T-cell (primary cell): Measurements from ENCODE around the gene PLXND1. TPM values are rescaled to one million over a fixed set of nuclear protein-coding genes. Genes with fewer than 3 reads are reported as not detected.

ENCODE experiments used
- ATAC-seq, 4 experiments: fragments of 200-7000 bp in 3 of 4; fragments of 150-1000 bp in 1 of 4; cut with Tn5 transposase; replicated peaks in 1 of 4; 1 replicate in 3 of 4; 2 replicates in 1 of 4; pipeline ENCODE4 v1.10.0; 2021; ENCODE audit warnings: moderate library complexity in 3 of 4, mild to moderate bottlenecking in 2 of 4, moderate number of reproducible peaks in 1 of 4
- CTCF ChIA-PET, 2 donors: fragments of 300-600 bp; sonication (Branson Sonifier 250); formaldehyde crosslinking; loops; one replicate each; lab custom pipeline; 2022; ENCODE audit warnings: antibody characterized with exemption in 2 of 2; lab: Charles Lee
- POLR2A ChIA-PET, 2 donors: fragments of 300-600 bp; sonication (Branson Sonifier 250); formaldehyde crosslinking; loops; one replicate each; lab custom pipeline; 2022; ENCODE audit warnings: antibody characterized with exemption in 2 of 2; lab: Charles Lee
- DNase-seq, 35 experiments: peaks; one replicate each; pipeline versions ENCODE4 v3.0.0 to v3.0.0-alpha.2; 2013 to 2023
- H3K27ac ChIP-seq: one replicate; pipeline ENCODE4 v1.5.1; 2013; ENCODE audit warnings: low read length
- H3K27me3 ChIP-seq, 2 experiments: replicated peaks in 1 of 2; 1 replicate in 1 of 2; 2 replicates in 1 of 2; pipeline versions ENCODE4 v1.6.1 to v1.7.0; 2013; ENCODE audit warnings: low read length in 1 of 2, mixed read lengths in 1 of 2; ENCODE audit not compliant: control insufficient read depth in 2 of 2, insufficient read depth in 2 of 2; ENCODE audit errors: extremely low read depth in 1 of 2
- H3K36me3 ChIP-seq, 2 donors: 1 replicate in 1 of 2; 2 replicates in 1 of 2; pipeline versions ENCODE4 v1.6.1 to v1.7.0; 2013; ENCODE audit warnings: low read length in 1 of 2; ENCODE audit not compliant: control insufficient read depth in 2 of 2, insufficient read depth in 1 of 2; ENCODE audit errors: extremely low read depth in 1 of 2
- H3K4me1 ChIP-seq, 2 experiments: 1 replicate in 1 of 2; 2 replicates in 1 of 2; pipeline versions ENCODE4 v1.6.1 to v1.7.0; 2013; ENCODE audit warnings: low read length in 2 of 2, mixed read lengths in 1 of 2; ENCODE audit not compliant: insufficient read depth in 2 of 2, control insufficient read depth in 1 of 2; ENCODE audit errors: extremely low read depth in 1 of 2
- H3K4me3 ChIP-seq, 2 donors: 1 replicate in 1 of 2; 2 replicates in 1 of 2; pipeline versions ENCODE4 v1.5.1 to v1.7.0; 2013; ENCODE audit warnings: mild to moderate bottlenecking in 2 of 2, low read length in 1 of 2, moderate library complexity in 1 of 2; ENCODE audit not compliant: control insufficient read depth in 1 of 2; ENCODE audit errors: extremely low read depth in 1 of 2
- H3K9me3 ChIP-seq: 2 replicates; pipeline ENCODE4 v1.7.0; 2013
- H3K27ac Mint-ChIP-seq, 2 donors: one replicate each; pipeline ENCODE4 v1.8.0; 2020 to 2021; ENCODE audit warnings: mild to moderate bottlenecking in 2 of 2, mixed read lengths in 2 of 2
- H3K27me3 Mint-ChIP-seq, 2 donors: one replicate each; pipeline ENCODE4 v1.8.0; 2021 to 2022; ENCODE audit warnings: mixed read lengths in 2 of 2
- H3K36me3 Mint-ChIP-seq: one replicate; pipeline ENCODE4 v1.8.0; 2021; ENCODE audit warnings: mixed read lengths
- H3K4me1 Mint-ChIP-seq, 3 donors: one replicate each; pipeline ENCODE4 v1.8.0; 2020 to 2022; ENCODE audit warnings: mixed read lengths in 3 of 3, mild to moderate bottlenecking in 1 of 3
- H3K4me3 Mint-ChIP-seq, 3 donors: one replicate each; pipeline ENCODE4 v1.8.0; 2020 to 2022; ENCODE audit warnings: mild to moderate bottlenecking in 3 of 3, mixed read lengths in 3 of 3, moderate library complexity in 3 of 3
- H3K9me3 Mint-ChIP-seq, 3 donors: one replicate each; pipeline ENCODE4 v1.8.0; 2020 to 2022; ENCODE audit warnings: mixed read lengths in 3 of 3
- WGBS: methylation state at CpG from one replicate; pipeline ENCODE4 v1.1.5; 2013; ENCODE audit warnings: missing lambda C conversion rate; ENCODE audit not compliant: insufficient coverage; 5-methylcytosine and 5-hydroxymethylcytosine counted together
- total RNA-seq, 35 experiments: library from RNA in 6 of 35; stranded (reverse) in 6 of 35; fragments of 120-200 nt in 1 of 35; gene quantifications; one replicate each; pipeline versions ENCODE4 v1.2.1 to v1.2.4 and lab custom pipeline; 2013 to 2026

Gene PLXND1
- total RNA-seq, 5 donors from 2014 or later (not counting 1 experiment from before 2014, with no cell fraction given), result 13.6 to 53.3 (median 44.9) TPM

DNA sequence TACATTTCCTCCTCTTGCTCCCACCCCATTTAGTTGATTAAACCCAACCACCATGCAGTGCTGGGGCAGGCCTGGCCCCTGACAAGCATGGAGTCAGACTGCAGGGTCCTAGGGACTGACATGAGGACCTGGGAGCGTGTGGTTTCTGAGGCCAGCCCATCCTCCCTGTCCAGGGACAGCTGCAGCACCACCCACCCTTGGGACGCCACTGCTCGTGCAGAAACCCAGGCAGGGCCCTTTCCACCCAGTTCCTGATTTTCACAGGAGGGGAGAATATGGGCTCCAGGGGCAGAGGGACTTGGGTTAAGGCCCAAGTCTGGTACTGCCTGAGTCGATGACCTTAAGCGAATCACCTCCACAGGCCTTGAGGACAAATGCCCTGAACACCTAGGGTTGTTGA is 23.7 kb downstream of the PLXND1 start:
- no peaks in the 10 kb centered on the region for H3K9me3 ChIP-seq
- peaks cover 5 to 20% (median 10%) of the 10 kb centered on the region in 3 donors for H3K4me1 Mint-ChIP-seq
- H3K4me3 ChIP-seq, result no peak overlapping the region
- ATAC-seq, result no peak
- POLR2A ChIA-PET, result no interaction called here
- no peaks in the 10 kb centered on the region for H3K36me3 Mint-ChIP-seq
- WGBS, result 94% methylated on average over 3 of the region's 5 CpGs
- no peak for DNase-seq
- peak overlapping the region in 1 of 2 donors; percentile 39 for H3K27ac Mint-ChIP-seq
- peaks cover 2 to 5% of the 10 kb centered on the region in 2 donors for H3K36me3 ChIP-seq
- no peaks in the 10 kb centered on the region for H3K9me3 Mint-ChIP-seq
- H3K4me1 ChIP-seq, result peaks cover under 1 to 25% of the 10 kb centered on the region in 2 experiments
- no peak overlapping the region for H3K27ac ChIP-seq
- H3K27me3 Mint-ChIP-seq, result no peaks in the 10 kb centered on the region
- H3K27me3 ChIP-seq, result peaks cover 0 to 2% of the 10 kb centered on the region in 2 experiments
- CTCF ChIA-PET, result no interaction called here
- no peak overlapping the region for H3K4me3 Mint-ChIP-seq

DNA sequence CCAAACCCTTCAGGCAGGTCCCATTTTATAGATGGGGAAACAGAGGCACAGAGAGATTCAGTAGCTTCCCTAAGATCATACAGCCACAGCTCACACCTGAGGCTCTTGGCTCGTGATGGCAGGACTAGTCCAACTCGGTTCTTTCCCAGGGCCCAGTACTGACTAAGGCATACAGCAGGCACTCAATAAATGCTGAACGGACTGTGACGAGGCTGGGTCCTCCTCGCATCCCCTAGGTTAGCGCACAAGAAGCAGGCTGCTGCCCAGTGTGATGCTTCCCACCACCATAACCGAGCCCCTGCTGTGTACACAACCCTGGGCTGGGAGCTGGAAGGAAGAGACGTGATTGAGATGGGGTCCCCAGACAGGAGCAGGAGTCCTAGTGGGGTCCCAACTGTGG is 24.9 kb downstream of the PLXND1 start:
- no peak overlapping the region for H3K27ac ChIP-seq
- H3K36me3 ChIP-seq, result peaks cover 2 to 5% of the 10 kb centered on the region in 2 donors
- ChIA-PET POLR2A (no interaction called here), CTCF (no interaction called here)
- WGBS, result 89% methylated on average over 7 of the region's 8 CpGs
- H3K27me3 ChIP-seq, result peaks cover 0 to 2% of the 10 kb centered on the region in 2 experiments
- H3K36me3 Mint-ChIP-seq, result no peaks in the 10 kb centered on the region
- peak overlapping the region in 1 of 2 donors; percentile 41 for H3K27ac Mint-ChIP-seq
- H3K4me1 ChIP-seq, result peaks cover 8 to 37% of the 10 kb centered on the region in 2 experiments
- peaks cover 8 to 30% (median 19%) of the 10 kb centered on the region in 3 donors for H3K4me1 Mint-ChIP-seq
- DNase-seq (no peak), ATAC-seq (no peak)
- no peak overlapping the region for H3K4me3 Mint-ChIP-seq
- H3K9me3 ChIP-seq, result no peaks in the 10 kb centered on the region
- H3K27me3 Mint-ChIP-seq, result no peaks in the 10 kb centered on the region
- no peak overlapping the region for H3K4me3 ChIP-seq
- H3K9me3 Mint-ChIP-seq, result no peaks in the 10 kb centered on the region

DNA sequence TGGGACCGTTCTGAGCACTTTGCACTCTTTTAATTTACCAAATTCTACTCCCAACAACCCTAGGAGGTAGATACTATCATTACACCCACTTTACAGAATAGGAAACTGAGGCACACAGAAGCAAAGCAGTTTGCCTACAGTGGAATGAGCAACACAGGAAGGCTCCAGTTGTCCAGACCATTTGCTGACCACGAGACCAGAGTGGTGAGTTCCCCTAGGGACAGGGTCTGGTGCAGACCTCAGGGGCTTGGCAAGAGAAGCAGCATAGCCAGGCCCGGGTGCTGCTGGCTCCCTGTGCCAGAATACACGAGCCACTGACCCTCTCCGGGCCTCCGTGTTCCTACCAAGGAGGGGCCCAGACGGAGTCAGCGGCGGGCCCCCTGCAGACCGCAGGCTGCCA is 26.5 kb downstream of the PLXND1 start:
- no peak overlapping the region for H3K4me3 Mint-ChIP-seq
- no peak for ATAC-seq
- peaks cover 21 to 47% (median 34%) of the 10 kb centered on the region in 3 donors for H3K4me1 Mint-ChIP-seq
- no peaks in the 10 kb centered on the region for H3K9me3 ChIP-seq
- WGBS, result 95% methylated on average over 10 of the region's 10 CpGs
- H3K27me3 ChIP-seq, result no peaks in the 10 kb centered on the region
- H3K36me3 Mint-ChIP-seq, result no peaks in the 10 kb centered on the region
- no peaks in the 10 kb centered on the region for H3K9me3 Mint-ChIP-seq
- H3K36me3 ChIP-seq, result no peaks in the 10 kb centered on the region
- POLR2A ChIA-PET, result no interaction called here
- CTCF ChIA-PET, result interaction anchor here in 1 of 2 donors (0.5 kb wide), 1 partner anchor 971 kb away, joined by 4 read pairs; no protein-coding TSS in a partner anchor
- H3K27ac ChIP-seq, result no peak overlapping the region
- H3K27ac Mint-ChIP-seq, result peak overlapping the region; percentile 8 to 66
- DNase-seq, result no peak
- H3K27me3 Mint-ChIP-seq, result no peaks in the 10 kb centered on the region
- H3K4me1 ChIP-seq, result peaks cover 15 to 53% of the 10 kb centered on the region in 2 experiments
- H3K4me3 ChIP-seq, result no peak overlapping the region

DNA sequence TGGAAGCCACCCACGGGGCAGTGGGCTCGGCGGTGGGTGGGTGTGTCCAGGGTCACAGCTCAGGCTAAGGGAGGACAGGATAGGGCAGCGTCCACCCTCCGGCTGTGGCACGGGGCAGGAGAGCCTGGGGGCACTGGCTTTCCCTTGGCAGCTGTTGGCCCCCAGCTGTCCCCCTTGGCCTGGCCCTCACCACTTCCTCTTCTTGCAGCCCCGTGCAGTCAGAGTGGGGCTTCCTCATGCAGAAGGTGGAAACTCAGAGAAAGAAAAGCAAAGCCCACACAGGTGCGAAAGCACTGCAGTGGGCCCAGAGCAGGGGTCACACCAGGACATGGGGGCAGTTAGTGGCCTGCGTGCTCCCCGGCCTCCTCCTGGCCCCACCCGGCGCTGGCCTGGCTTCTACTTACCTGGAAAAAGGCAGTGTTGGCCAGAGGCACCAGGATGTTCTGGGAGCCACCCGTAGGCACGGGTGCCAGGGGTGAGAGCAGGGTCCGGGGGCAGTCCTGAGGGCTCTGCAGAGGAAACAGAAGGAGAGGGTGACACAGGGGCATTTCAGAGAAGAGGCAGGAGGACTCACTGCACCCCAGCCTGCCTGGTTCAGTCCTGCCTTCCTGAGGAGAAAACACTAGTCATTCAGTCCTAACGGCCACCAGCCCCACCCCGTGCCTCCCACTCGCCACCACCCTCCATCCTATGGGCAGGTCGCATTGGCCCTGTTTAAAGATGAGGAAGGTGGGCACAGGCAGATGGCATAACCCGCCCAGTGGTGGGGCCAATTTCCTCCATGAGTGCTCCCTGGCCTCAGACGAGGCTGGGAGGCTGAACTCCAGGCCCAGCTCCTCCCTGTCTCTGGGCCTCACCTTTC is 28.3 kb downstream of the PLXND1 start:
- peak in 1 of 4 experiments; percentile 16 for ATAC-seq
- Histone ChIP-seq H3K27ac (peak overlapping the region; percentile 95), H3K9me3 (no peaks in the 10 kb centered on the region), H3K36me3 (no peaks in the 10 kb centered on the region), H3K4me3 (no peak overlapping the region), H3K4me1 (peaks cover 15 to 67% of the 10 kb centered on the region in 2 experiments), H3K27me3 (no peaks in the 10 kb centered on the region)
- ChIA-PET POLR2A (interaction anchor here in 1 of 2 donors (0.6 kb wide), 1 partner anchor 15 kb away, joined by 6 read pairs; no protein-coding TSS in a partner anchor), CTCF (interaction anchor here in 1 of 2 donors (0.6 kb wide), 1 partner anchor 1884 kb away, joined by 8 read pairs; no protein-coding TSS in a partner anchor)
- peak overlapping the region; percentile 76 to 83 for H3K27ac Mint-ChIP-seq
- no peaks in the 10 kb centered on the region for H3K9me3 Mint-ChIP-seq
- H3K4me3 Mint-ChIP-seq, result peak overlapping the region in 1 of 3 donors; percentile 45
- DNase-seq, result peak in 13 of 35 experiments; percentile 10 to 38 (median 22)
- H3K4me1 Mint-ChIP-seq, result peaks cover 21 to 59% (median 34%) of the 10 kb centered on the region in 3 donors
- H3K27me3 Mint-ChIP-seq, result no peaks in the 10 kb centered on the region
- WGBS, result 44% methylated on average over 13 of the region's 21 CpGs
- H3K36me3 Mint-ChIP-seq, result no peaks in the 10 kb centered on the region

DNA sequence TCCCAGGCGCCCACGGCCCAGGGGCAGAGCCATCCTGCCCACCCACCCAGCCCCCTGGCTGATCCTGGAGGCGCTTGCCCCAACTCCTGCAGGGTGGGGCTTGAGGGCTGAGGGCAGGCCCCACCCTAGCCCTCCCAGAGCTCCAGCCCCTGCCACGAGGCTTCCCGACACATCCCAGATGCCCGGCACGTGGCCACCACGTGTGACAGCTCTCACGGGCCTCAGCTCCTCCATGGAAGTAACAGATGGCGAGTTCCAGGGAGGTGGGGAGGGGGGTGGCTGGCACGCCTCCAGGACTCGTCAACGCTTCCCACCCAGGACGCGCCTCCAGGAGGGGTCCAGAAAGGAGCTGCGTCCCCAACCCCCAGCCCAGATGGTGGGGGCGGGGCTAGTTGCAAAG is 29.1 kb downstream of the PLXND1 start:
- ChIA-PET CTCF (interaction anchor here in 1 of 2 donors (1.2 kb wide), 1 partner anchor 87 kb away, joined by 6 read pairs; no protein-coding TSS in a partner anchor), POLR2A (interaction anchor here (0.6 to 1.5 kb wide), 4 partner anchors 10 to 134 kb away, joined by 3 to 6 read pairs (median 4); no protein-coding TSS in a partner anchor)
- Mint-ChIP-seq H3K27me3 (no peaks in the 10 kb centered on the region), H3K4me3 (peak overlapping the region in 1 of 3 donors; percentile 60), H3K4me1 (peaks cover 21 to 61% (median 36%) of the 10 kb centered on the region in 3 donors), H3K27ac (peak overlapping the region; percentile 96), H3K9me3 (no peaks in the 10 kb centered on the region), H3K36me3 (no peaks in the 10 kb centered on the region)
- ATAC-seq (peak in 2 of 4 experiments; percentile 8 to 10), DNase-seq (peak in 1 of 35 experiments; percentile 11)
- Histone ChIP-seq H3K4me3 (peak overlapping the region in 1 of 2 donors; percentile 7), H3K9me3 (no peaks in the 10 kb centered on the region), H3K27ac (peak overlapping the region; percentile 95), H3K36me3 (no peaks in the 10 kb centered on the region), H3K4me1 (peaks cover 15 to 69% of the 10 kb centered on the region in 2 experiments), H3K27me3 (no peaks in the 10 kb centered on the region)
- 59% methylated on average over 6 of the region's 17 CpGs for WGBS
